ENCODE data around the gene GBX2. TPM values are rescaled to one million over a fixed set of nuclear protein-coding genes. Genes with fewer than 3 reads are reported as not detected.

Gene GBX2
- total RNA-seq, 8 experiments from 2014 or later: 0.36 to 25.3 (median 9.2) TPM; not detected in 2

GRCh38 chr2:236128321-236128720, 39.9 kb downstream of the GBX2 start:
- Histone ChIP-seq H3K27ac (no peak overlapping the region), H3K4me1 (replicated peaks in 1 of 2) (peaks cover 22 to 34% of the 10 kb centered on the region in 2 donors), H3K4me3 (no peak overlapping the region)
- no peak for ATAC-seq (replicated peaks in 6 of 8)
- in situ Hi-C loops (cut with MboI; ENCODE audit: low pct_unique_long_range_greater_than_20kb in 2 of 9, low sequenced_read_pairs in 9 of 9, unreplicated experiment in 9 of 9): no loop called here
- 56 to 86% (median 81%) methylated on average over 3 to 9 of the region's 17 CpGs; no CpG with 5 or more reads in 6 of the 10 experiments for WGBS, 10 experiments

GRCh38 chr2:236127010-236127409, 41.2 kb downstream of the GBX2 start:
- in situ Hi-C loops (cut with MboI; ENCODE audit: low pct_unique_long_range_greater_than_20kb in 2 of 9, low sequenced_read_pairs in 9 of 9, unreplicated experiment in 9 of 9): no loop called here
- 100% methylated on average over 1 to 2 of the region's 11 CpGs; no CpG with 5 or more reads in 8 of the 10 experiments for WGBS, 10 experiments
- no peak overlapping the region for H3K4me3 ChIP-seq
- H3K4me1 ChIP-seq (replicated peaks in 1 of 2): peaks cover 22 to 34% of the 10 kb centered on the region in 2 donors
- H3K27ac ChIP-seq: no peak overlapping the region
- peak in 4 of 8 experiments; percentile 32 to 45 (median 43) for ATAC-seq (replicated peaks in 6 of 8)

- in situ Hi-C loops (cut with MboI; ENCODE audit: low pct_unique_long_range_greater_than_20kb in 2 of 9, low sequenced_read_pairs in 9 of 9, unreplicated experiment in 9 of 9): no loop called here
- ATAC-seq (replicated peaks in 6 of 8): no peak
- 40 to 100% (median 85%) methylated on average over 1 to 12 of the region's 16 CpGs; no CpG with 5 or more reads in 2 of the 10 experiments for WGBS, 10 experiments
These were observed 42.6 kb downstream of the GBX2 start for GRCh38 chr2:236125541-236125940.

GRCh38 chr2:236124182-236124893, 43.8 kb downstream of the GBX2 start:
- H3K4me1 ChIP-seq (replicated peaks in 1 of 2): peaks cover 22 to 41% of the 10 kb centered on the region in 2 donors
- ATAC-seq (replicated peaks in 6 of 8): peak in 5 of 8 experiments; percentile 73 to 90 (median 87)
- in situ Hi-C loops (cut with MboI; ENCODE audit: low pct_unique_long_range_greater_than_20kb in 2 of 9, low sequenced_read_pairs in 9 of 9, unreplicated experiment in 9 of 9): no loop called here
- no peak overlapping the region for H3K4me3 ChIP-seq
- 48 to 96% (median 82%) methylated on average over 5 to 16 of the region's 30 CpGs; no CpG with 5 or more reads in 2 of the 10 experiments for WGBS, 10 experiments
- no peak overlapping the region for H3K27ac ChIP-seq

More at GRCh38 chr2:236125541-236125940, 42.6 kb downstream of the GBX2 start:
- H3K27ac ChIP-seq: no peak overlapping the region
- H3K4me1 ChIP-seq (replicated peaks in 1 of 2): peaks cover 22 to 40% of the 10 kb centered on the region in 2 donors
- no peak overlapping the region for H3K4me3 ChIP-seq

DNA sequence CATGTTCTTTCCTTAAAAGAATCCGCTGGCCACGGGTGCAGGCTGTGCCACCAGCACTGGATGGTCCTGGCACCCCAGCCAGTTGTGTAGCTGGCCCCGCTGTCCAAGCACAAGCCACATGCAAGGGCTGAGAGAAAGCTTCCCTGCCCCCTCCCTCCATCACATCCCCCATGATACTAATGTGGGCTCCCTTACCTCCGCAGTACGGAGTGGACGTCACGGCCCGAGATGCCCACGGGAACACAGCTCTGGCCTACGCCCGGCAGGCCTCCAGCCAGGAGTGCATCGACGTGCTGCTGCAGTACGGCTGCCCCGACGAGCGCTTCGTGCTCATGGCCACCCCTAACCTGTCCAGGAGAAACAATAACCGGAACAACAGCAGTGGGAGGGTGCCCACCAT, 44.5 kb downstream of the GBX2 start:
- WGBS, 10 experiments: 93 to 100% (median 98%) methylated on average over 2 to 3 of the region's 19 CpGs; no CpG with 5 or more reads in 6 of the 10 experiments
- peaks cover 26 to 41% of the 10 kb centered on the region in 2 donors for H3K4me1 ChIP-seq (replicated peaks in 1 of 2)
- ATAC-seq (replicated peaks in 6 of 8): no peak
- H3K27ac ChIP-seq: no peak overlapping the region
- in situ Hi-C loops (cut with MboI; ENCODE audit: low pct_unique_long_range_greater_than_20kb in 2 of 9, low sequenced_read_pairs in 9 of 9, unreplicated experiment in 9 of 9): no loop called here
- no peak overlapping the region for H3K4me3 ChIP-seq

DNA sequence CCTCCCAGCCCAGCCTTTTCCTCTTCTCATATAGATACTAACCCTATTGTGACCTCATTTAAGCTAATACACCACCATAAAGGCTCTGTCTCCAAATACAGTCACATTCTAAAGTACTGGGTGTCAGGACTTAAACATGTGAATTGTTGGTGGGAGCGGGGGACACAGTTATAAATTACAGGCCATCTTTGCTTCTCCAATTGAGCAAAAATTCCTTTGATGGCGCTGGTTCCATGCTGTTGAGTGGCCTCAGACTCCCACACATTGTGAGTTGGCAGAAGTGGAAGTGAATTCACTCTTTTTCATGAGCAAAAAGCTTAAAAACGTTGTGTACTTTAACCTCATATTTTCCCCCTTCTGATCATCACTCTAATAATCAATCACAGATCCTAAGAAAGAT, 46.0 kb downstream of the GBX2 start:
- in situ Hi-C loops (cut with MboI; ENCODE audit: low pct_unique_long_range_greater_than_20kb in 2 of 9, low sequenced_read_pairs in 9 of 9, unreplicated experiment in 9 of 9): no loop called here
- no peak overlapping the region for H3K4me3 ChIP-seq
- WGBS, 10 experiments: 53 to 100% (median 83%) methylated on average over 1 to 3 of the region's 3 CpGs
- no peak for ATAC-seq (replicated peaks in 6 of 8)
- H3K27ac ChIP-seq: no peak overlapping the region
- H3K4me1 ChIP-seq (replicated peaks in 1 of 2): peaks cover 27 to 49% of the 10 kb centered on the region in 2 donors

- ATAC-seq (replicated peaks in 6 of 8): peak in 2 of 8 experiments; percentile 30 to 47
These were observed 46.6 kb downstream of the GBX2 start for GRCh38 chr2:236121546-236121945.

GRCh38 chr2:236120829-236121228, 47.4 kb downstream of the GBX2 start:
- H3K4me3 ChIP-seq: no peak overlapping the region
- no peak overlapping the region for H3K27ac ChIP-seq
- ATAC-seq (replicated peaks in 6 of 8): no peak
- WGBS, 10 experiments: 40 to 80% (median 60%) methylated on average over 1 to 4 of the region's 5 CpGs; no CpG with 5 or more reads in 3 of the 10 experiments
- in situ Hi-C loops (cut with MboI; ENCODE audit: low pct_unique_long_range_greater_than_20kb in 2 of 9, low sequenced_read_pairs in 9 of 9, unreplicated experiment in 9 of 9): no loop called here
- H3K4me1 ChIP-seq (replicated peaks in 1 of 2): peaks cover 21 to 43% of the 10 kb centered on the region in 2 donors

More at GRCh38 chr2:236121546-236121945, 46.6 kb downstream of the GBX2 start:
- H3K4me1 ChIP-seq (replicated peaks in 1 of 2): peaks cover 22 to 44% of the 10 kb centered on the region in 2 donors
- 90 to 100% (median 100%) methylated on average over 1 to 3 of the region's 7 CpGs; no CpG with 5 or more reads in 7 of the 10 experiments for WGBS, 10 experiments
- in situ Hi-C loops (cut with MboI; ENCODE audit: low pct_unique_long_range_greater_than_20kb in 2 of 9, low sequenced_read_pairs in 9 of 9, unreplicated experiment in 9 of 9): no loop called here
- H3K27ac ChIP-seq: no peak overlapping the region
- H3K4me3 ChIP-seq: no peak overlapping the region

- H3K4me1 ChIP-seq (replicated peaks in 1 of 2): peaks cover 26 to 44% of the 10 kb centered on the region in 2 donors
- no peak for ATAC-seq (replicated peaks in 6 of 8)
- H3K27ac ChIP-seq: no peak overlapping the region
- no peak overlapping the region for H3K4me3 ChIP-seq
- 100% methylated on average over 1 to 2 of the region's 29 CpGs; no CpG with 5 or more reads in 8 of the 10 experiments for WGBS, 10 experiments
- in situ Hi-C loops (cut with MboI; ENCODE audit: low pct_unique_long_range_greater_than_20kb in 2 of 9, low sequenced_read_pairs in 9 of 9, unreplicated experiment in 9 of 9): no loop called here
These were observed 48.0 kb downstream of the GBX2 start for GRCh38 chr2:236120141-236120601.

DNA sequence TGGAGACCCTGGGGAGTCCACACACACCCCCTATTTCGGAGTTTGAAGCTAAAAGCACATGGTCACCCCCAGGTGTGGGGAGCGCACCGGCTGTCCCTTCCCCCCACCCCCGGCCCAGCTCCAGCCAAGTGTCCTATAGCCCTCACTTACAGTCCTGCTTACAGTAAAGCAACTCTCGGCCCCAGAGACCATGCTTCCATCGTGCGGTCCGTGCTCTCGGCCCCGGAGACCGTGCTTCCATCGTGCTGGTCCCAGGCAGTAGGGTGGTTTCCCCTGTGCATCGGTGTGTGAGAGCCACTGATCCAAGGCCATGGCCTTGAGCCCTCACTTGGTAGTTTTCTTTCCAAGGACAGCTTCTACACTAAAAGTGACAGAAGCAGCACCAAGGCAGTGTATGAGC, 48.7 kb downstream of the GBX2 start:
- in situ Hi-C loops (cut with MboI; ENCODE audit: low pct_unique_long_range_greater_than_20kb in 2 of 9, low sequenced_read_pairs in 9 of 9, unreplicated experiment in 9 of 9): no loop called here
- no CpG with 5 or more reads among the region's 13 CpGs for WGBS, 10 experiments

GRCh38 chr2:236119003-236119402, 49.2 kb downstream of the GBX2 start:
- 33 to 100% (median 60%) methylated on average over 1 of the region's 4 CpGs; no CpG with 5 or more reads in 5 of the 10 experiments for WGBS, 10 experiments
- no peak for ATAC-seq (replicated peaks in 6 of 8)

More for the DNA sequence above, 48.7 kb downstream of the GBX2 start:
- Histone ChIP-seq H3K4me1 (replicated peaks in 1 of 2) (peaks cover 32 to 45% of the 10 kb centered on the region in 2 donors), H3K4me3 (no peak overlapping the region), H3K27ac (no peak overlapping the region)
- ATAC-seq (replicated peaks in 6 of 8): no peak

GRCh38 chr2:236117861-236118269, 50.3 kb downstream of the GBX2 start:
- WGBS, 10 experiments: 10 to 100% (median 28%) methylated on average over 3 to 9 of the region's 10 CpGs
- ATAC-seq (replicated peaks in 6 of 8): peak in 4 of 8 experiments; percentile 9 to 78 (median 20)
- in situ Hi-C loops (cut with MboI; ENCODE audit: low pct_unique_long_range_greater_than_20kb in 2 of 9, low sequenced_read_pairs in 9 of 9, unreplicated experiment in 9 of 9): no loop called here
- Histone ChIP-seq H3K4me3 (no peak overlapping the region), H3K4me1 (replicated peaks in 1 of 2) (peaks cover 46 to 51% of the 10 kb centered on the region in 2 donors), H3K27ac (no peak overlapping the region)

More at GRCh38 chr2:236119003-236119402, 49.2 kb downstream of the GBX2 start:
- Histone ChIP-seq H3K4me3 (no peak overlapping the region), H3K27ac (no peak overlapping the region), H3K4me1 (replicated peaks in 1 of 2) (peaks cover 37 to 46% of the 10 kb centered on the region in 2 donors)
- in situ Hi-C loops (cut with MboI; ENCODE audit: low pct_unique_long_range_greater_than_20kb in 2 of 9, low sequenced_read_pairs in 9 of 9, unreplicated experiment in 9 of 9): no loop called here

DNA sequence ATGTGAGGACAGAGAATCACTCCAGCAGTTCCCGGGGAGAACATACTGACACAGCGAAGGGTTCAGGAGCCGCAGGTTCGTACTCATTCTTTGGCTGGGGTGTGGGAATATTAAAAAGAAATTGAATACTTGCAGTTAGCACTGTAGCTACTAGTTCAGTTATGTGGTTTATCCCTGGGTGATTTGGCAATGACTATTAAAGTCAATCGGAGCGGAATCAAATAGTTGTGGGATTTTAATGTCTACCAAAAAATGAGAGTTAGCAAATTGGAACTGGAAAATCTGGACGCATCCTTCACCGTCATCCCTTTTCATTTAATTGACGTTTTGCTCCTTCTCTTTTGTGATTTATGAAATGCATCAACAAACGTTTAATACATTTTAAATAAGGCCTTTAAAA, 50.8 kb downstream of the GBX2 start:
- 0 to 86% (median 51%) methylated on average over 1 to 10 of the region's 10 CpGs; no CpG with 5 or more reads in 2 of the 10 experiments for WGBS, 10 experiments
- in situ Hi-C loops (cut with MboI; ENCODE audit: low pct_unique_long_range_greater_than_20kb in 2 of 9, low sequenced_read_pairs in 9 of 9, unreplicated experiment in 9 of 9): no loop called here
- ATAC-seq (replicated peaks in 6 of 8): no peak

More for the DNA sequence above, 50.8 kb downstream of the GBX2 start:
- H3K4me1 ChIP-seq (replicated peaks in 1 of 2): peaks cover 46 to 51% of the 10 kb centered on the region in 2 donors
- no peak overlapping the region for H3K27ac ChIP-seq
- no peak overlapping the region for H3K4me3 ChIP-seq

All from motor neuron (in vitro differentiated cells).